Right cardiac atrium (tissue), 5 donors: ENCODE data around the gene CD53. TPM values are rescaled to one million over a fixed set of nuclear protein-coding genes. Genes with fewer than 3 reads are reported as not detected.
"Not testable (repeated sequence)": the region's sequence is repeated elsewhere in the genome, so short reads cannot be mapped to it uniquely, and the experiment has no call there.

Experiments used
- ATAC-seq, 2 donors: fragments of 200-7000 bp; cut with Tn5 transposase; one replicate each; pipeline versions ENCODE4 v1.8.0 to v1.9.1; 2020; ENCODE audit warnings: moderate library complexity in 2 of 2, mild to moderate bottlenecking in 1 of 2
- DNase-seq, 3 donors: peaks; one replicate each; pipeline ENCODE4 v3.0.0-alpha.2; 2020
- H3K27ac ChIP-seq: one replicate; pipeline ENCODE4 v1.5.1; 2013; ENCODE audit warnings: mild to moderate bottlenecking, low read length, control low read depth, moderate library complexity
- H3K27me3 ChIP-seq: one replicate; pipeline ENCODE4 v1.6.1; 2013; ENCODE audit not compliant: control insufficient read depth, insufficient read depth
- H3K4me1 ChIP-seq: one replicate; pipeline ENCODE4 v1.6.1; 2013; ENCODE audit warnings: low read length; ENCODE audit not compliant: control insufficient read depth, insufficient read depth
- H3K4me3 ChIP-seq: one replicate; pipeline ENCODE4 v1.5.1; 2013; ENCODE audit warnings: low read length, control low read depth
- H3K9me3 ChIP-seq: one replicate; pipeline ENCODE4 v1.6.1; 2013; ENCODE audit warnings: low read length; ENCODE audit not compliant: control insufficient read depth
- WGBS: extraction: QIAGEN DNeasy Blood & Tissue Kit; methylation state at CpG from one replicate; pipeline ENCODE4 v1.1.7; 2013; 5-methylcytosine and 5-hydroxymethylcytosine counted together
- intact Hi-C, 4 donors: fragments of 100-400 bp; cut with DNase I; formaldehyde crosslinking; loops; one replicate each; pipeline versions ENCODE4 v1.11.0 to v1.14.0; 2022 to 2023
- polyA plus RNA-seq: library from polyadenylated mRNA; stranded (reverse); fragments of 200-250 nt; gene quantifications from one replicate; pipeline ENCODE4 v1.2.3, GENCODE V29; 2013
- total RNA-seq, 4 donors: library from RNA; stranded (reverse); fragmentation: NEBNext Ultra II Directional; extraction: Animal tissue kit (Norgen Biotek cat#: 25700); gene quantifications; one replicate each; pipeline ENCODE4 v1.2.1, GENCODE V29; 2021
- donor health status: healthy with polysubstance abuse.
- donor health status: DM: no; HTN: yes; CAD: no.
- donor health status: DM: no; HTN: no; CAD: no.
- donor health status: DM: no; HTN: yes; CAD: no; lungs with severe emphysema.
- donor health status: DM: yes; HTN: yes; CAD: no.

CD53 gene
- total and polyA plus RNA-seq, 5 donors, result 7.1 to 24.4 (median 13.7) TPM

GRCh38 chr1:110859062-110859461, 13.9 kb upstream of the CD53 start:
- WGBS, result 57% methylated on average over 2 of the region's 2 CpGs
- H3K4me3 ChIP-seq, result no peak overlapping the region
- DNase-seq (no peak), ATAC-seq (no peak)
- no peak overlapping the region for H3K27ac ChIP-seq
- H3K9me3 ChIP-seq, result no peaks in the 10 kb centered on the region
- intact Hi-C loops, result no loop called here
- H3K4me1 ChIP-seq, result no peaks in the 10 kb centered on the region
- H3K27me3 ChIP-seq, result no peaks in the 10 kb centered on the region

- 62% methylated on average over 2 of the region's 2 CpGs for WGBS
- no peaks in the 10 kb centered on the region for H3K4me1 ChIP-seq
- H3K27ac ChIP-seq, result no peak overlapping the region
- DNase-seq (no peak), ATAC-seq (no peak)
- H3K9me3 ChIP-seq, result no peaks in the 10 kb centered on the region
- H3K27me3 ChIP-seq, result no peaks in the 10 kb centered on the region
- intact Hi-C loops, result no loop called here
- no peak overlapping the region for H3K4me3 ChIP-seq
Measured at GRCh38 chr1:110860174-110860573, 12.8 kb upstream of the CD53 start.

GRCh38 chr1:110860620-110861019, 12.3 kb upstream of the CD53 start:
- H3K9me3 ChIP-seq, H3K4me3 ChIP-seq, ATAC-seq, H3K4me1 ChIP-seq, intact Hi-C loops, H3K27ac ChIP-seq, H3K27me3 ChIP-seq, DNase-seq: not testable (repeated sequence)
- 64% methylated on average over 2 of the region's 2 CpGs for WGBS

- ATAC-seq, H3K4me3 ChIP-seq, H3K4me1 ChIP-seq, DNase-seq, H3K27ac ChIP-seq, H3K27me3 ChIP-seq, H3K9me3 ChIP-seq, intact Hi-C loops: not testable (repeated sequence)
- WGBS, result 75% methylated on average over 1 of the region's 1 CpG
Measured at GRCh38 chr1:110861942-110862341, 11.0 kb upstream of the CD53 start.

- H3K4me3 ChIP-seq, result no peak overlapping the region
- intact Hi-C loops, result no loop called here
- no peak for ATAC-seq
- no peaks in the 10 kb centered on the region for H3K4me1 ChIP-seq
- H3K27me3 ChIP-seq, result no peaks in the 10 kb centered on the region
- no peak for DNase-seq
- H3K9me3 ChIP-seq, result no peaks in the 10 kb centered on the region
- WGBS, result 32% methylated on average over 1 of the region's 1 CpG
- H3K27ac ChIP-seq, result no peak overlapping the region
Measured at GRCh38 chr1:110864287-110864686, 8.7 kb upstream of the CD53 start.

GRCh38 chr1:110870721-110871388, 2.1 kb upstream of the CD53 start:
- H3K9me3 ChIP-seq, result no peaks in the 10 kb centered on the region
- no peak for ATAC-seq
- no peaks in the 10 kb centered on the region for H3K4me1 ChIP-seq
- no peak overlapping the region for H3K27ac ChIP-seq
- intact Hi-C loops, result no loop called here
- no peaks in the 10 kb centered on the region for H3K27me3 ChIP-seq
- no peak overlapping the region for H3K4me3 ChIP-seq
- WGBS, result 41% methylated on average over 3 of the region's 3 CpGs
- DNase-seq, result no peak

- no peaks in the 10 kb centered on the region for H3K27me3 ChIP-seq
- WGBS, result 65% methylated on average over 2 of the region's 2 CpGs
- H3K4me3 ChIP-seq, result no peak overlapping the region
- ATAC-seq (no peak), DNase-seq (no peak)
- H3K27ac ChIP-seq, result no peak overlapping the region
- intact Hi-C loops, result no loop called here
- no peaks in the 10 kb centered on the region for H3K4me1 ChIP-seq
- H3K9me3 ChIP-seq, result no peaks in the 10 kb centered on the region
Measured at GRCh38 chr1:110872366-110872744, 593 bp upstream of the CD53 start.

- no peaks in the 10 kb centered on the region for H3K9me3 ChIP-seq
- ATAC-seq (no peak), DNase-seq (no peak)
- intact Hi-C loops, result no loop called here
- H3K27me3 ChIP-seq, result no peaks in the 10 kb centered on the region
- 69% methylated on average over 4 of the region's 4 CpGs for WGBS
- H3K4me1 ChIP-seq, result no peaks in the 10 kb centered on the region
- peak overlapping the region; percentile 35 for H3K4me3 ChIP-seq
- H3K27ac ChIP-seq, result no peak overlapping the region
Measured at GRCh38 chr1:110873856-110874255, 908 bp downstream of the CD53 start.

GRCh38 chr1:110874324-110875215, 1.6 kb downstream of the CD53 start:
- DNase-seq (no peak), ATAC-seq (peak in 1 of 2 donors; percentile 32)
- Histone ChIP-seq H3K27ac (no peak overlapping the region), H3K27me3 (no peaks in the 10 kb centered on the region), H3K4me3 (peak overlapping the region; percentile 35), H3K4me1 (no peaks in the 10 kb centered on the region), H3K9me3 (no peaks in the 10 kb centered on the region)
- WGBS, result 42% methylated on average over 3 of the region's 3 CpGs
- intact Hi-C loops, result no loop called here

GRCh38 chr1:110875216-110875731, 2.3 kb downstream of the CD53 start:
- Histone ChIP-seq H3K4me1 (no peaks in the 10 kb centered on the region), H3K4me3 (no peak overlapping the region), H3K9me3 (no peaks in the 10 kb centered on the region), H3K27me3 (no peaks in the 10 kb centered on the region), H3K27ac (no peak overlapping the region)
- no peak for DNase-seq
- intact Hi-C loops, result no loop called here
- peak; percentile 62 to 75 for ATAC-seq
- WGBS, result 57% methylated on average over 3 of the region's 3 CpGs

- intact Hi-C loops, result no loop called here
- ATAC-seq (no peak), DNase-seq (no peak)
- Histone ChIP-seq H3K4me3 (no peak overlapping the region), H3K27ac (no peak overlapping the region), H3K27me3 (no peaks in the 10 kb centered on the region), H3K9me3 (no peaks in the 10 kb centered on the region), H3K4me1 (no peaks in the 10 kb centered on the region)
- WGBS, result 64% methylated on average over 1 of the region's 1 CpG
Measured at GRCh38 chr1:110876748-110877341, 3.9 kb downstream of the CD53 start.
